Osteoblast (primary cell): ENCODE data around the gene MED13L. TPM values are rescaled to one million over a fixed set of nuclear protein-coding genes. Genes with fewer than 3 reads are reported as not detected.

ENCODE experiments used
- DNase-seq: peaks from one replicate; pipeline ENCODE4 v3.0.0; 2011; ENCODE audit warnings: low spot score, mixed read lengths; ENCODE audit not compliant: insufficient read length; ENCODE audit errors: missing footprints
- H2AFZ ChIP-seq: 2 replicates; pipeline ENCODE4 v1.6.0; 2011; ENCODE audit warnings: mild to moderate bottlenecking, low read length
- H3K27ac ChIP-seq: 2 replicates; pipeline ENCODE4 v1.5.1; 2011; ENCODE audit warnings: mild to moderate bottlenecking, low read depth, low read length, moderate library complexity
- H3K27me3 ChIP-seq: 2 replicates; pipeline ENCODE4 v1.6.0; 2012; ENCODE audit warnings: mild to moderate bottlenecking, control low read depth, inconsistent platforms, low read length, moderate library complexity; ENCODE audit not compliant: insufficient read depth
- H3K36me3 ChIP-seq: 2 replicates; pipeline ENCODE4 v1.5.1; 2011; ENCODE audit warnings: mild to moderate bottlenecking, low read length, control low read depth, moderate library complexity; ENCODE audit not compliant: insufficient read depth
- H3K4me1 ChIP-seq: 2 replicates; pipeline ENCODE4 v1.5.1; 2011; ENCODE audit warnings: mild to moderate bottlenecking, low read length, control low read depth, moderate library complexity; ENCODE audit not compliant: insufficient read depth
- H3K4me2 ChIP-seq: 2 replicates; pipeline ENCODE4 v1.6.0; 2011; ENCODE audit warnings: mild to moderate bottlenecking, low read length; ENCODE audit not compliant: insufficient read depth
- H3K4me3 ChIP-seq: fragments of 200-600 bp; sonication (generic); 3 replicates; pipeline ENCODE4 v1.5.1; 2012; ENCODE audit warnings: mild to moderate bottlenecking, low read length, inconsistent platforms; ENCODE audit not compliant: insufficient read depth
- H3K79me2 ChIP-seq: 2 replicates; pipeline ENCODE4 v1.6.0; 2012; ENCODE audit warnings: mild to moderate bottlenecking, low read length, control low read depth, inconsistent platforms; ENCODE audit not compliant: insufficient read depth
- H3K9me3 ChIP-seq: 2 replicates; pipeline ENCODE4 v1.5.1; 2011; ENCODE audit warnings: low read depth, low read length, control low read depth
- H4K20me1 ChIP-seq: 2 replicates; pipeline ENCODE4 v1.6.0; 2012; ENCODE audit warnings: mild to moderate bottlenecking, low read length, control low read depth; ENCODE audit not compliant: insufficient read depth
- CTCF ChIP-seq: IDR thresholded peaks from 2 replicates; pipeline ENCODE4 v1.5.1; 2011; ENCODE audit warnings: mild to moderate bottlenecking, low read depth, low read length, moderate library complexity; ENCODE audit errors: extremely low read depth
- total RNA-seq: library from RNA; depleted of rRNA; stranded (reverse); fragments of >200 nt; gene quantifications from 2 replicates; pipeline ENCODE4 v1.2.3, GENCODE V29; 2012

The MED13L gene
- total RNA-seq, 1 donor, result 359 TPM

- no peak for TF ChIP-seq CTCF
Observed at GRCh38 chr12:115966376-115966775, 311.1 kb downstream of the MED13L start.

DNA sequence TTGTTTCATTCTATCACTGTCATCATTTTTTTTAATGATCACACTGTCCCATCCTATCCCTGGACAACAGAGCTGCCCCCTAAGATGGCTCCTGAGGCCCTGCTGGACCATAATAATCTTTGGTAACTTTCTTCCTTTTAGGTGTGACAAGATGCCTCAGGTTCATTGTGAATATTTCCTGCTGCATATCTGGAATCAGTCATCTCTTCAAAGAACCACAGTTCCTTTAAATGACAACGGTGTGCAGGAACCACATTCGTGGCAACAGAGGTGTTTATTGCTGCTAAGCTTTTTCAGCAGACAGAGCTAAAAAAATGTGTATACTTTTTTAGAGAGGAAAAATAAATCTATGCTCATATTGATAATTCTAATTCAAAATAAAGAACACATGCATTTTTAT lies 312.9 kb downstream of the MED13L start:
- Histone ChIP-seq H2AFZ (no peak overlapping the region), H4K20me1 (peaks cover 6% of the 10 kb centered on the region), H3K4me2 (no peak overlapping the region), H3K4me3 (no peak overlapping the region), H3K27me3 (no peaks in the 10 kb centered on the region), H3K79me2 (no peaks in the 10 kb centered on the region), H3K4me1 (peaks cover 20% of the 10 kb centered on the region), H3K9me3 (no peaks in the 10 kb centered on the region), H3K27ac (peak overlapping the region; percentile 3), H3K36me3 (peaks cover 74% of the 10 kb centered on the region)
- DNase-seq, result no peak
- TF ChIP-seq CTCF, result no peak

More at GRCh38 chr12:115966376-115966775, 311.1 kb downstream of the MED13L start:
- Histone ChIP-seq H3K27ac (no peak overlapping the region), H3K36me3 (peaks cover 69% of the 10 kb centered on the region), H3K4me3 (no peak overlapping the region), H3K4me1 (peaks cover 20% of the 10 kb centered on the region), H3K9me3 (no peaks in the 10 kb centered on the region), H3K27me3 (no peaks in the 10 kb centered on the region), H2AFZ (no peak overlapping the region), H3K79me2 (no peaks in the 10 kb centered on the region), H4K20me1 (peaks cover 6% of the 10 kb centered on the region), H3K4me2 (no peak overlapping the region)
- no peak for DNase-seq

- Histone ChIP-seq H2AFZ (no peak overlapping the region), H3K27me3 (no peaks in the 10 kb centered on the region), H3K4me2 (no peak overlapping the region), H3K9me3 (no peaks in the 10 kb centered on the region), H3K79me2 (no peaks in the 10 kb centered on the region), H4K20me1 (peaks cover 6% of the 10 kb centered on the region), H3K4me1 (peaks cover 20% of the 10 kb centered on the region), H3K36me3 (peaks cover 75% of the 10 kb centered on the region), H3K4me3 (no peak overlapping the region), H3K27ac (peak overlapping the region; percentile 3)
- no peak for TF ChIP-seq CTCF
- no peak for DNase-seq
Observed at GRCh38 chr12:115964214-115964613, 313.3 kb downstream of the MED13L start.

DNA sequence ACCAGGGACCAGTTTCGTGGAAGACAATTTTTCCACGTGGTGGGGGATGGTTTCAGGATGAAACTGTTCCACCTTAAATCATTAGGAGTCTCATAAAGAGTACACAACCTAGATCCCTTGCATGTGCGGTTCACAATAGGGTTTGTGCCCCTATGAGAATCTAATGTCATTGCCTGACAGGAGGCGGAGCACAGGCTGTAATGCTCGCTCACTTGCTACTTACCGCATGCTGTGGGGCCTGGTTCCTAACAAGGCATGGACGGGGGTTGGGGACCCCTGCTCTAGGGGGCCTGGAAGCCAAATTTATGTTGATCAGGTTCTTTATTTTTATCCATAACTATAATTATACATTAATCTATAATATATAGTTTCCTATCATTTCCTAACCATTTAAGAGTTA lies 315.3 kb downstream of the MED13L start:
- Histone ChIP-seq H3K9me3 (no peaks in the 10 kb centered on the region), H3K27ac (peak overlapping the region; percentile 88), H3K79me2 (no peaks in the 10 kb centered on the region), H3K4me1 (peaks cover 20% of the 10 kb centered on the region), H3K4me3 (no peak overlapping the region), H4K20me1 (peaks cover 6% of the 10 kb centered on the region), H3K27me3 (no peaks in the 10 kb centered on the region), H3K4me2 (peak overlapping the region; percentile 49), H3K36me3 (peaks cover 65% of the 10 kb centered on the region), H2AFZ (no peak overlapping the region)
- no peak for TF ChIP-seq CTCF
- no peak for DNase-seq
